WTC11 (cell line): ENCODE measurements around the gene NPR3.

Experiments
- CTCF ChIP-seq: fragments of 200-600 bp; IDR thresholded peaks from 2 replicates; pipeline ENCODE4 v1.8.0; 2022; ENCODE audit warnings: antibody characterized with exemption
- ESRRA ChIP-seq: sonication (generic); formaldehyde crosslinking; IDR thresholded peaks from 2 replicates; pipeline ENCODE4 v1.8.1; 2022; ENCODE audit warnings: mild to moderate bottlenecking, missing genetic modification reagents, borderline replicate concordance
- TF ChIP-seq, protein P1 (sequence below): sonication (generic); formaldehyde crosslinking; IDR thresholded peaks from 2 replicates; pipeline ENCODE4 v1.8.1; 2023; ENCODE audit warnings: mild to moderate bottlenecking, missing genetic modification reagents, moderate library complexity

- TF ChIP-seq, protein P1, sequence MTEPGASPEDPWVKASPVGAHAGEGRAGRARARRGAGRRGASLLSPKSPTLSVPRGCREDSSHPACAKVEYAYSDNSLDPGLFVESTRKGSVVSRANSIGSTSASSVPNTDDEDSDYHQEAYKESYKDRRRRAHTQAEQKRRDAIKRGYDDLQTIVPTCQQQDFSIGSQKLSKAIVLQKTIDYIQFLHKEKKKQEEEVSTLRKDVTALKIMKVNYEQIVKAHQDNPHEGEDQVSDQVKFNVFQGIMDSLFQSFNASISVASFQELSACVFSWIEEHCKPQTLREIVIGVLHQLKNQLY (CRISPR knock-in tag): no peak
- TF ChIP-seq CTCF: no peak
- no peak for TF ChIP-seq ESRRA
Measured at GRCh38 chr5:32752411-32752810, 41.3 kb downstream of the NPR3 start.
